Myometrial cell (primary cell): ENCODE results near the gene ZNF134. TPM values are rescaled to one million over a fixed set of nuclear protein-coding genes. Genes with fewer than 3 reads are reported as not detected.

Experiments
- total RNA-seq: library from RNA; depleted of rRNA; stranded (reverse); fragments of >200 nt; gene quantifications from 2 replicates; pipeline ENCODE4 v1.2.3, GENCODE V29; 2015

ZNF134 gene
- 8.7 and 13.0 TPM in 2 replicates for total RNA-seq

GRCh38 chr19:57613941-57614743, at the start of gene ZNF134:
Gene ZNF134, plus strand, starts transcription at chr19:57614242. Its CDS starts 5,227 bp downstream, at chr19:57619469.

GRCh38 chr19:57578487-57579205, 35.4 kb upstream of the ZNF134 start, which contains the start of gene ZNF416:
Gene ZNF416, minus strand, starts transcription at chr19:57578911. Its CDS starts 207 bp downstream, at chr19:57578704.

DNA sequence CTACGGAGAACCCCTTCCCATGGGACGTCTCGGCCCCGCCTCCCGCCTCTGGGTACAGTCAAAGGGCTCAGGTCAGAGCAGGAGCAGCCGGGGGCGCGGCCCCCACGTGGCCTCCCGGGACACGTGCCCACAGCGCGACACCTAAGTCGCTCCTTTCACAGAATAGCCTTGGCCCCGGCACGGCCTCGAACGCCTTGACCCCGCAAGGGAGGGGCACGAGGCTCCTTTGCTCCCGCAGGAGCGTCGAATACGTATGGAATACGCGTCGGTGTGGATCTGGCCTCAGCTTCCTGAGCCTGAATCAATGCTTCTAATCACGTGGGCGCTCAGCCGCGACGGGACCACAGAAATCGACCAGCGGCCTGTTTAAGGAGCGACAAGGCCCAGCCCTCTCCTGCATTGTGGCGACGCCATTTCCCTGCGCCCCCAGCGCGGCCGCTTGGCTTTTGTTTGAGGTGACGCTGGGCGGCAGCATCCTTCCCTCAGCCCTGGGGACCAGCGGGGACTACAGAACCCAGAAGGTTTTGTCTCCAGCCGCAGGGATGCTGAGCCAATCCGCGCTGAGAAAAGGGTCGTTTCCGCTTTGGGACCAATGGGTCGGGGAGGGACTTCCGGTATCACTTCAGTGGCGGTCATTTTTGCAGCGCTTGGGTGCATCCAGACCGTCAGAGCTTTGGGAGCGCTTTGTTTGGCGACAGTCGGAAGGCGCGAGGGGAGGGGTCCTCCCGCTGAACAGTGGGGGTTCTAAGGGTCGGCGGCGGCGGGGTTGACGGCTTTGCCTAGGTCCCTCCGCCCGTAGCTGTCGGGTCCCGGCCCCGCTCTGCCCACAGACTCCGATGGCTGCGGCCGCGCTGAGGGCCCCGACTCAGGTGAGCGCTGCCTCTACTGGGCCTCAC, 30.3 kb upstream of the ZNF134 start, which contains the start of gene ZIK1:
TSS of gene ZIK1 (plus strand) at position 625 of the 896 bp plus-strand sequence. CDS start at position 837, 212 bp downstream.

DNA sequence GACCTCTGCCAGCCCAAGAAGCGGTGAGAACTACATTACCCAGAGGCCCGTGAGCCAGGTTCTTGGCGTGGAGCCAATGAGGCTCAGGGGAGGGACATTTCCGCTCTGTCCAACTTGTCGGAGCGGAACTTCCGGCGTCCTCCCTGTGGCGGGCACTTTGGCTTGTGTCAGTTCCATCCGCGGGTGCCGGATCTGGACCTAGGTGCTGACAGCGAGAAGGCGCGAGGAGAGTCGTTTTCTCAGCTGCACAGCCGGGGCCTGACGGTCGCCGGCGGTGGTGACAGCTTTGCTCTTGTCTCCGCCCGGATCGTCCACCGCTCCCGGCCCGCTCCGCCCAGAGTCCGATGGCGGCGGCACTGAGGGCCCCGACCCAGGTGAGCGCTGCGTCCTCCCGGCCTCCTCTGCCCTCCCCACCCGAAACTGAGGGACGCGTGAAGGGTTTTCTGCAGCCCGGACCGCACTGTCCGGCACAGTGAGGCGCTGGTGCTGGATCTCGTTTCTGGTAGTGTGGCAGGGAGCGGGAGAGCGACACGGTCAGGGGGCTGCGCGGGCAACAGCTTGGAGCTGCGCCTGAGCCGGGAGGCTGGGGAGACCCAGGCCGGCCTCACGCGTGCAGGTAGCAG, 14.2 kb upstream of the ZNF134 start, which contains the start of gene ZNF530:
TSS of gene ZNF530 (plus strand) at position 125 of the 623 bp plus-strand sequence. CDS start 4,461 bp downstream, outside the sequence.

DNA sequence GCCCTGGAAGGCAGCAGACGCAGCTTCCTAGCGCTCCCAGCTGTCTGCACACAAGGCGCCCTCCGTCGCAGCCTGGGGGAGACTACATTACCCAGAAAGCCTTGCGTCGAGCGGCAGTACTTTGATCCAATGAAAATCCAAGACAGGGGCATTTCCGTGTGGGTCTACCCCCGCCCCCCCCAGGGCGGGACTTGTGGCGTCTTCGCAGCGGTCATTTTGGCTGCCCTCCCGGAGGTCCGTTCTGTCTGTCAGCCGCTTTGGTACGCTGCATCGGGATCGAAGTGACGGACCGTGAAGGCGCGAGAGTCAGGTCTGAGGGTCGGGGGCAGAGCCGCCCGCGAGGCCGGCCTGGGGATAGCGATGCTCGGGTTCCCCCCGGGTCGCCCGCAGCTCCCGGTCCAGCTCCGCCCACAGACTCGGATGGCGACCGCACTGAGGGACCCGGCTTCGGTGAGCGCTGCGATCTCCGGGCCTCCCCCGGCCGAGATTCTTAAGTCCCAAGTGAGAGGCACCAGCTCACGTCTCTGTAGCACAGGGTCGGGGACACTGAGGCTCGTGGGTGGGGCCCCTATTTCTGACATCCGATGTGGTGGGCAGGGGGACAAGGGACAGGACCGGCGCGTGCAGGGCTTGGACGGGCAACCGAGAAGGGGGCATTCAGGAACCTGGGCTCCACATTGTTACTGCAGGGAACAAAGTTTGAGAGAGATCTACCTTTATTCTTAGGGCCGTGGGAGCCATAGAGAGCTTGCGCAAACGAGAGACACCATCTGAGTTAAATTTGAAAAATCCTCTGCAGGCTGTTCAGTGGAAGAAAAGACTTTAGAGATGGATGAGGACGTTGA, 19.2 kb downstream of the ZNF134 start, which contains the start of gene ZNF211:
TSS of gene ZNF211 (plus strand) at position 182 of the 845 bp plus-strand sequence. CDS start at position 361, 179 bp downstream.

DNA sequence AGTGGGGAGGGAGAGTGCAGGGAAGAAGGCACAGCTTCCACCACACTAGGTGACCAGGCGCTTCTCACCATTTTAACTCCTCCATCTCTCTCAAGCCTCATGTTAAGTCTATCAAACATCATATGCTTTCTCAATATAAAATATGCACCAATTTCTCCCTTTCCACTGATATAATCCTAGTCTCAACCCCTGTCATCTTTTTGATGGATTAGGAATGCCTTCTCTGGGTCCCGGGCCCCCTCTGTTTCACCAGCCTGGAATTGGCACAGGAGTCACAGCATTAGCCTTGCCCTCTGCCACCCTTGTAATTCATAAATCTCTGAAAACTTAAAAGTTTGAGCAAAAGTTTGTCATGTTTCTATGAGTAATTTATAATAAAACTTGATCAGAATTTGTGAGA, 54.6 kb downstream of the ZNF134 start, which contains the start of gene ZSCAN4:
TSS of gene ZSCAN4 (plus strand) at position 301 of the 400 bp plus-strand sequence. CDS start 7,211 bp downstream, outside the sequence.

Other genes with a start within 250 kb of the ZNF134 start
- gene ZNF548, start 224.4 kb upstream of the ZNF134 start, total RNA-seq, result 5.8 and 10.3 TPM in 2 replicates
- gene ZNF17, start 203.1 kb upstream of the ZNF134 start, total RNA-seq, result 0.86 and 5.8 TPM in 2 replicates
- gene ZNF749, start 178.9 kb upstream of the ZNF134 start, total RNA-seq, result 1.4 and 2.9 TPM in 2 replicates
- gene VN1R1, start 157.1 kb upstream of the ZNF134 start, total RNA-seq, result not detected in 2 replicates
- 4.4 and 4.9 TPM in 2 replicates for gene ZNF772, start 136.7 kb upstream of the ZNF134 start, total RNA-seq
- 4.6 and 6.7 TPM in 2 replicates for gene ZNF419, start 126.5 kb upstream of the ZNF134 start, total RNA-seq
- 5.7 and 7.5 TPM in 2 replicates for gene ZNF773, start 114.3 kb upstream of the ZNF134 start, total RNA-seq
- gene ZNF549, start 86.9 kb upstream of the ZNF134 start, total RNA-seq, result 2.7 and 2.9 TPM in 2 replicates
- 0.86 and 1.8 TPM in 2 replicates for gene ZNF550, start 54.4 kb upstream of the ZNF134 start, total RNA-seq
- gene ZNF416, start 35.3 kb upstream of the ZNF134 start, total RNA-seq, result 2.5 and 3.2 TPM in 2 replicates
- 1.8 and 2.6 TPM in 2 replicates for gene ZIK1, start 30.1 kb upstream of the ZNF134 start, total RNA-seq
- gene ZNF530, start 14.4 kb upstream of the ZNF134 start, total RNA-seq, result 2.5 and 3.2 TPM in 2 replicates
- gene ZNF211, start 18.9 kb downstream of the ZNF134 start, total RNA-seq, result 2.6 and 7.4 TPM in 2 replicates
- gene ZSCAN4, start 54.7 kb downstream of the ZNF134 start, total RNA-seq, result not detected in 2 replicates
- gene ZNF551, start 67.7 kb downstream of the ZNF134 start, total RNA-seq, result 2.0 and 7.8 TPM in 2 replicates
- gene ZNF154, start 95.0 kb downstream of the ZNF134 start, total RNA-seq, result not detected in 2 replicates
- 4.4 and 7.5 TPM in 2 replicates for gene ZNF671, start 113.4 kb downstream of the ZNF134 start, total RNA-seq
- 4.4 and 5.2 TPM in 2 replicates for gene ZNF776, start 132.6 kb downstream of the ZNF134 start, total RNA-seq
- 6.2 and 8.1 TPM in 2 replicates for gene ZNF586, start 155.4 kb downstream of the ZNF134 start, total RNA-seq
- 1.6 and 1.7 TPM in 2 replicates for gene ZNF552, start 200.7 kb downstream of the ZNF134 start, total RNA-seq
- gene ZNF587B, start 216.1 kb downstream of the ZNF134 start, total RNA-seq, result 2.0 and 4.6 TPM in 2 replicates
- gene ZNF587, start 235.6 kb downstream of the ZNF134 start, total RNA-seq, result 6.3 and 14.9 TPM in 2 replicates